Neuronal stem cell (in vitro differentiated cells): ENCODE results near the gene SERPINA1.

Source experiments
- DNase-seq: peaks from one replicate; pipeline ENCODE4 v3.0.0-alpha.2; 2013; ENCODE audit warnings: low spot score
- H2AFZ ChIP-seq: one replicate; pipeline ENCODE4 v1.6.1; 2013; ENCODE audit warnings: mild to moderate bottlenecking, low read length, inconsistent platforms
- H2AK5ac ChIP-seq: 2 replicates; pipeline ENCODE4 v1.6.1; 2013; ENCODE audit warnings: low read depth, mild to moderate bottlenecking, inconsistent platforms, low read length, moderate library complexity, mixed read lengths
- H2BK120ac ChIP-seq: 2 replicates; pipeline ENCODE4 v1.6.1; 2013; ENCODE audit warnings: low read depth, mild to moderate bottlenecking, inconsistent platforms, low read length, moderate library complexity, mixed read lengths
- H2BK12ac ChIP-seq: one replicate; pipeline ENCODE4 v1.6.1; 2013; ENCODE audit warnings: low read length, inconsistent platforms
- H2BK15ac ChIP-seq: 2 replicates; pipeline ENCODE4 v1.6.1; 2013; ENCODE audit warnings: mild to moderate bottlenecking, low read length, inconsistent platforms, mixed read lengths
- H2BK5ac ChIP-seq: one replicate; pipeline ENCODE4 v1.6.1; 2013; ENCODE audit warnings: inconsistent platforms, mild to moderate bottlenecking, low read length, moderate library complexity
- H3K14ac ChIP-seq: one replicate; pipeline ENCODE4 v1.6.1; 2013; ENCODE audit warnings: low read length, inconsistent platforms
- H3K18ac ChIP-seq: 2 replicates; pipeline ENCODE4 v1.6.1; 2013; ENCODE audit warnings: low read length, inconsistent platforms
- H3K23ac ChIP-seq: 2 replicates; pipeline ENCODE4 v1.6.1; 2013; ENCODE audit warnings: low read depth, mild to moderate bottlenecking, mixed read lengths, low read length, inconsistent platforms; ENCODE audit not compliant: poor library complexity
- H3K27ac ChIP-seq: replicated peaks from 3 replicates; pipeline ENCODE4 v1.5.1; 2013; ENCODE audit warnings: low read length, inconsistent platforms
- H3K27me3 ChIP-seq, 3 experiments: 2 replicates each; pipeline ENCODE4 v1.6.1; 2013; ENCODE audit warnings: low read length in 3 of 3, mild to moderate bottlenecking in 2 of 3, inconsistent platforms in 1 of 3, low read depth in 1 of 3, mixed read lengths in 1 of 3, moderate library complexity in 1 of 3; ENCODE audit not compliant: control insufficient read depth in 3 of 3, insufficient read depth in 3 of 3
- H3K36me3 ChIP-seq, 2 donors: replicated peaks in 1 of 2; 2 replicates each; pipeline ENCODE4 v1.6.1; 2013; ENCODE audit warnings: low read length in 2 of 2; ENCODE audit not compliant: control insufficient read depth in 2 of 2, insufficient read depth in 2 of 2
- H3K4ac ChIP-seq: 2 replicates; pipeline ENCODE4 v1.6.1; 2013; ENCODE audit warnings: inconsistent platforms, mild to moderate bottlenecking, low read length, moderate library complexity
- H3K4me1 ChIP-seq, 2 donors: 1 replicate in 1 of 2; 2 replicates in 1 of 2; pipeline ENCODE4 v1.6.1; 2013; ENCODE audit warnings: low read length in 2 of 2, low read depth in 1 of 2; ENCODE audit not compliant: control insufficient read depth in 2 of 2, insufficient read depth in 1 of 2
- H3K4me2 ChIP-seq: one replicate; pipeline ENCODE4 v1.6.1; 2013; ENCODE audit warnings: mild to moderate bottlenecking, low read length, inconsistent platforms; ENCODE audit not compliant: insufficient read depth, poor library complexity, severe bottlenecking
- H3K4me3 ChIP-seq, 2 donors: 2 replicates each; pipeline ENCODE4 v1.5.1; 2013; ENCODE audit warnings: low read length in 2 of 2, mild to moderate bottlenecking in 2 of 2, inconsistent platforms in 1 of 2, moderate library complexity in 1 of 2
- H3K79me1 ChIP-seq: one replicate; pipeline ENCODE4 v1.6.1; 2013; ENCODE audit warnings: low read depth, mild to moderate bottlenecking, inconsistent platforms, low read length, moderate library complexity
- H3K9ac ChIP-seq: one replicate; pipeline ENCODE4 v1.6.1; 2013; ENCODE audit warnings: mild to moderate bottlenecking, low read depth, low read length, inconsistent platforms; ENCODE audit not compliant: poor library complexity
- H3K9me3 ChIP-seq, 2 donors: replicated peaks in 1 of 2; 2 replicates each; pipeline versions ENCODE3 to v1.6.1; 2013; ENCODE audit warnings: low read length in 2 of 2, mild to moderate bottlenecking in 2 of 2, inconsistent platforms in 1 of 2, low read depth in 1 of 2, mixed read lengths in 1 of 2, moderate library complexity in 1 of 2; ENCODE audit not compliant: control insufficient read depth in 2 of 2, insufficient read depth in 1 of 2
- H4K8ac ChIP-seq: one replicate; pipeline ENCODE4 v1.6.1; 2013; ENCODE audit warnings: low read depth, mild to moderate bottlenecking, inconsistent platforms, low read length, moderate library complexity
- H4K91ac ChIP-seq: one replicate; pipeline ENCODE4 v1.6.1; 2013; ENCODE audit warnings: low read length, low read depth, mild to moderate bottlenecking, inconsistent platforms; ENCODE audit not compliant: poor library complexity
- WGBS, 2 donors: extraction: QIAGEN DNeasy Blood & Tissue Kit; methylation state at CpG; one replicate each; pipeline ENCODE4 v1.1.7; 2013; ENCODE audit warnings: missing lambda C conversion rate in 2 of 2, mixed read lengths in 1 of 2; ENCODE audit not compliant: insufficient read length in 2 of 2, insufficient replicate concordance in 1 of 2; ENCODE audit errors: extremely low coverage in 2 of 2; 5-methylcytosine and 5-hydroxymethylcytosine counted together

Gene SERPINA1

GRCh38 chr14:94361682-94362081, 26.7 kb downstream of the SERPINA1 start:
- H2AK5ac ChIP-seq, result no peak overlapping the region
- H3K14ac ChIP-seq, result no peak overlapping the region
- no peak overlapping the region for H2BK120ac ChIP-seq
- H3K4me3 ChIP-seq, result no peak overlapping the region
- H3K4me1 ChIP-seq, result peaks cover 0 to 4% of the 10 kb centered on the region in 2 donors
- no peak overlapping the region for H2AFZ ChIP-seq
- H3K79me1 ChIP-seq, result no peaks in the 10 kb centered on the region
- WGBS, 2 donors, result no CpG with 5 or more reads among the region's 7 CpGs
- H3K27me3 ChIP-seq, result peaks cover 0 to 5% (median 0%) of the 10 kb centered on the region in 3 experiments
- no peak overlapping the region for H4K8ac ChIP-seq
- H2BK12ac ChIP-seq, result no peak overlapping the region
- no peak for DNase-seq
- no peak overlapping the region for H3K4ac ChIP-seq
- H3K9me3 ChIP-seq, result no peaks in the 10 kb centered on the region
- no peak overlapping the region for H2BK5ac ChIP-seq
- no peak overlapping the region for H4K91ac ChIP-seq
- H2BK15ac ChIP-seq, result no peak overlapping the region
- H3K4me2 ChIP-seq, result no peak overlapping the region
- H3K18ac ChIP-seq, result no peak overlapping the region
- H3K9ac ChIP-seq, result no peak overlapping the region
- H3K23ac ChIP-seq, result no peak overlapping the region
- H3K36me3 ChIP-seq, result no peaks in the 10 kb centered on the region
- no peak overlapping the region for H3K27ac ChIP-seq

GRCh38 chr14:94360945-94361565, 27.3 kb downstream of the SERPINA1 start:
- H3K79me1 ChIP-seq, result no peaks in the 10 kb centered on the region
- H3K4ac ChIP-seq, result no peak overlapping the region
- H3K4me3 ChIP-seq, result no peak overlapping the region
- H4K91ac ChIP-seq, result no peak overlapping the region
- H2BK120ac ChIP-seq, result no peak overlapping the region
- H3K14ac ChIP-seq, result no peak overlapping the region
- no peak overlapping the region for H2AFZ ChIP-seq
- H3K4me2 ChIP-seq, result no peak overlapping the region
- H3K27ac ChIP-seq, result no peak overlapping the region
- H3K36me3 ChIP-seq, result no peaks in the 10 kb centered on the region
- no peak overlapping the region for H3K23ac ChIP-seq
- no peak for DNase-seq
- H3K9me3 ChIP-seq, result no peaks in the 10 kb centered on the region
- no peak overlapping the region for H2BK15ac ChIP-seq
- no peak overlapping the region for H3K18ac ChIP-seq
- H2AK5ac ChIP-seq, result no peak overlapping the region
- no peak overlapping the region for H2BK12ac ChIP-seq
- peaks cover 0 to 5% (median 0%) of the 10 kb centered on the region in 3 experiments for H3K27me3 ChIP-seq
- H3K4me1 ChIP-seq, result peaks cover 0 to 4% of the 10 kb centered on the region in 2 donors
- H2BK5ac ChIP-seq, result no peak overlapping the region
- WGBS, 2 donors, result no CpG with 5 or more reads among the region's 7 CpGs
- no peak overlapping the region for H3K9ac ChIP-seq
- H4K8ac ChIP-seq, result no peak overlapping the region

- Histone ChIP-seq H3K4me2 (no peak overlapping the region), H3K4me1 (no peaks in the 10 kb centered on the region), H2AFZ (no peak overlapping the region), H3K36me3 (no peaks in the 10 kb centered on the region), H3K23ac (no peak overlapping the region), H3K27me3 (no peaks in the 10 kb centered on the region), H2AK5ac (no peak overlapping the region), H3K27ac (no peak overlapping the region), H3K79me1 (no peaks in the 10 kb centered on the region), H2BK12ac (no peak overlapping the region), H4K91ac (no peak overlapping the region), H2BK120ac (no peak overlapping the region), H3K4me3 (no peak overlapping the region), H4K8ac (no peak overlapping the region), H3K14ac (no peak overlapping the region), H3K4ac (no peak overlapping the region), H3K9me3 (no peaks in the 10 kb centered on the region), H2BK15ac (no peak overlapping the region), H3K18ac (no peak overlapping the region), H2BK5ac (no peak overlapping the region), H3K9ac (no peak overlapping the region)
- no peak for DNase-seq
- WGBS, 2 donors, result no CpG with 5 or more reads among the region's 1 CpG
Observed at GRCh38 chr14:94357166-94357565, 31.2 kb downstream of the SERPINA1 start.

GRCh38 chr14:94356379-94357056, 31.9 kb downstream of the SERPINA1 start:
- H4K91ac ChIP-seq, result no peak overlapping the region
- H3K4me1 ChIP-seq, result no peaks in the 10 kb centered on the region
- H3K4me2 ChIP-seq, result no peak overlapping the region
- no peak for DNase-seq
- WGBS, 2 donors, result no CpG with 5 or more reads among the region's 5 CpGs
- H3K14ac ChIP-seq, result no peak overlapping the region
- no peak overlapping the region for H3K23ac ChIP-seq
- H3K79me1 ChIP-seq, result no peaks in the 10 kb centered on the region
- H4K8ac ChIP-seq, result no peak overlapping the region
- peak overlapping the region; percentile 62 for H2BK120ac ChIP-seq
- no peak overlapping the region for H3K9ac ChIP-seq
- H3K27ac ChIP-seq, result no peak overlapping the region
- H2AK5ac ChIP-seq, result no peak overlapping the region
- no peak overlapping the region for H2AFZ ChIP-seq
- H3K4ac ChIP-seq, result no peak overlapping the region
- no peaks in the 10 kb centered on the region for H3K9me3 ChIP-seq
- no peak overlapping the region for H2BK12ac ChIP-seq
- no peaks in the 10 kb centered on the region for H3K27me3 ChIP-seq
- H3K36me3 ChIP-seq, result no peaks in the 10 kb centered on the region
- no peak overlapping the region for H3K18ac ChIP-seq
- H3K4me3 ChIP-seq, result peak overlapping the region in 1 of 2 donors; percentile 36
- no peak overlapping the region for H2BK15ac ChIP-seq
- no peak overlapping the region for H2BK5ac ChIP-seq
